GM21717 (cell line): ENCODE measurements around the gene VAMP7.
"Not testable (repeated sequence)": the region's sequence is repeated elsewhere in the genome, so short reads cannot be mapped to it uniquely, and the experiment has no call there.

ENCODE experiments used
- ATAC-seq: cut with Tn5 transposase; IDR thresholded peaks from one replicate; pipeline ENCODE4 v1.9.1; 2021; ENCODE audit warnings: mild to moderate bottlenecking, moderate library complexity; ENCODE audit not compliant: unreplicated experiment

Gene VAMP7

DNA sequence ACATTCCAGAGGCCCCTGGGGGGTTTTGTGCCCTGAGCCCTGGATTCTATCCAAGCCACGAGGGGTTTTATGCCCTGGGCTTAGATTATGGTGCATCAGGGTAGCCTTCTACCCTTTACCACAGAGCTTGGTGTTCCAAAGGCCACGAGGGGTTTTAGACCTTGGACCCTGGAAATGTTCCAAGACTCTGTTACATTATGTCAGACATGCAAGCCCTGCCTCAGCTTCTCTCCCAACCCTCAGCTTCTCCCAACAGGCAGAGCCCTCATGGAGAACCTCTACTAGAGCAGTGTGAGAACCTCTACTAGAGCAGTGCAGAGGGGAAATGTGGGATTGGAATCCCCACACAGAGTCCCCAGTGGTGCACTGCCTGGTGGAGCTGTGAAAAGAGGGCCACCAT lies 105.8 kb downstream of the VAMP7 start:
- not testable (repeated sequence) for ATAC-seq

DNA sequence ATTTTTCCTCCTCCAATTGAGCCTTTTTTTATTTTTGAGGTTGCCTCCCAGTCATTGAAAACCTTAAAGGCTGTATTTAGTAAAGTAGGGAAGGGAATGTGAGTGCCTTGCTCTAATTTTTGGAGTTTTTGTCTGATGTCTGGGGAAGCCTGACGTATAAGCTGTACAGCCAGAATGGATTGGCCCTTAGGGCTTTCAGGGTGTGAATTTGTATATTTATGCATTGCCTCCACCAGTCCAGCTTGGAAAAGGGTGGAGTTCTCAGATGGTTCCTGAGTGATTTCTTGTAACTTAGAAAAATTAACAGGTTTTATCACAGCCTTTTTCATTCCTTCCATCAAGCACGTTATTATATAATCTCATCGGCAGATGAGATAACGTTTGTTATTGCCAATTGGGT lies 107.7 kb downstream of the VAMP7 start:
- ATAC-seq = no peak
